NCI-H748 treated with DMSO at 0.1 percent for 48 hours (cell line): Measurements from ENCODE around the gene TLN1.

ENCODE experiments used
- DNase-seq: peaks from one replicate; lab custom pipeline; 2025; lab: John Stamatoyannopoulos, UW

TLN1 gene

DNA sequence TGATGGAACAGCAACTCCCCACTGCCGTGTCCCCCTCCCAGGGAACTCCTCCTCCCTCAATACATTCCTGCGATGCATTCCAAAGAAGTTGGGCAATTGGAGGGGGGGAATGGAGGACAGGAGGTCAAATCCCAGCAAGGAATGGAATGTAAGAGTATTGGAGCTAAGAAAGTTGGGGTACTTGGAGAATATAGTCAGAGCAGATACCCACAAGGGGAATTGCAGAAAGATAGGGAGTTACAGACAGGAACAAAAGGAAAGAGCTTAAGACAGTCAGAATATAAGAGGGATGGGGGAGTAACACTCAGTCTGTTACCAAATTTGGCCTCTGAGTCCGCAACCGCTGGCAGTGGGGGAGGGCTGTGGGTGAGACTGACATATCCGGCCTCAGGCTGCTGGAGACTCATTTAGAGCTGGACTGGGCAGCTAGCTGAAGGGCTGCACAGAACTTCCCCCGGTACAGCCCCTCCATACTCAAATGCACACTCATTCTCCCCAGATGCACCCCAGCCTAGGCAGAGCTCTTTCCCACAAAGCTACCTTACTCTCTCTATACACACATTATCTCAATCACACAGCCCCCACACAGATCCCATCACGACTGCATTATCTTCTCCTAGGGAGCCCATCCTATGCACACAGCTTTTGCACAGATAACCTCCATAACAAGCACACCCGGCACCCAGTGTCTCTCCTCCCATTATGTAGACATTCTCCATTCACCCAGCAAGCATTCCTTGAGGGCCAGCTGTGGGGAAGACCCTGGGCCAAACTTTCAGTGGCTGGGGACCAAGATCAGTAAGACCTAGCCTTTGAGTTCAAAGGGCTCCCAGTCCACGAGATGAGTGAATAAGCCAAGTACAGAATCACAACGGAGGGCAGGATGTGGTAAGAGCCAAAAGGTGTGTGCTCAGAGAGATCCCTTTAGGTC is 3.7 kb downstream of the TLN1 start:
- DNase-seq: no peak

DNA sequence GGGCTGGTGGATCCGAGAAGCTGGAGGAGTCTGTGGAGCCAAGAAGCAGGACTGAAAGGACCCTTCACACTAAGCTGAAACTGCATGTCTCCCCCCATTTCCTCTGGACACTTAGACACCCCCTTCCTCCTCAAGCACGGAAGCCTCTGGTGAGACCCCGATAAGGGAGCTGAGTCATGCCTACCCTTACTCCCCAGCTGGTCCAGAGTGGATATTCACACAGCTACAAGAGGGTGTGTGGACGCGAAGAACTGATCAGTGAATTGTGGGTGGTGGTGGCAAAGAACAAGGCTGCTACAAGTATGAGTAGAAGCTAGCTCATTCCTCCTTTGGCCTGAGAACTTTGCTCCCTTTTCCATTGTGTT is 4.3 kb downstream of the TLN1 start:
- DNase-seq: no peak

- DNase-seq: no peak
These were observed 5.1 kb downstream of the TLN1 start for GRCh38 chr9:35726931-35727330.

DNA sequence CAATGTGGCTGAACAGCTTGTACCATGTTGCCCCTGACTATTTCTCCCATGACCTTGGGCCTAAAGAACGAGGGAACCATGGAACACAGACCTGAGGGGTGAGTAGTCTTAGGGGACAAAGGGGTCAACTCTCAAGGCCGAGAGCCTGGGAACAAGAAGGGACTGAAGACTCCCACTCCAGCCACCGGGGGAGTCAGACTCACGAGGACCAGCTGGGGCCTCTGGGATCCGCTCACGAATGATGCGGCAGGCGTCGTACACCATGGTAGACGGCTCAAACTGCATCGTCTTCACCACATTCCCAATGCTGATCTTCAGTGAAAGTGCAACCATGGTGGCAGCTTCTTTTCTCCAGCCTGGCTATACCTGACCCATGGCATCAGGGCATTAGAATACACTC is 6.6 kb downstream of the TLN1 start:
- no peak for DNase-seq

DNA sequence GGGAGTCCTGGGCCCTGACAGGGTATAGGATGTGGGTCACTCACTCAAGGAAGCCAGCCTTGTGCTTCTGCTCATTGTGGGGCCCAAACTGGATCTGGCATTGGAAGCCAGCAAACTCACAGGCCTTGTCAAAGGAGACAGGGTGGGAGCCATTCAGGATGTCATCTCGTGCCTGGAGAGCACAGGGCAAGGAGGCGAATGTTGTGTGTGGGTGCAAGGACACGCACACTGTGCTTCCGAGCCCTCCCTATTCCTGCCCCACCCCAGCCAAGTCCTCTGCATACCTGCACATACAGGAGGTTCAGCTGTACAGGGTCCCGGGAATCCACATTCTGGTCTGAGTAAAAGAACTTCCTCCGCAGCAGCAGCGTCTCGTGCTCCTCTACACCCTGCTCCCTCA is 8.1 kb downstream of the TLN1 start:
- no peak for DNase-seq

DNA sequence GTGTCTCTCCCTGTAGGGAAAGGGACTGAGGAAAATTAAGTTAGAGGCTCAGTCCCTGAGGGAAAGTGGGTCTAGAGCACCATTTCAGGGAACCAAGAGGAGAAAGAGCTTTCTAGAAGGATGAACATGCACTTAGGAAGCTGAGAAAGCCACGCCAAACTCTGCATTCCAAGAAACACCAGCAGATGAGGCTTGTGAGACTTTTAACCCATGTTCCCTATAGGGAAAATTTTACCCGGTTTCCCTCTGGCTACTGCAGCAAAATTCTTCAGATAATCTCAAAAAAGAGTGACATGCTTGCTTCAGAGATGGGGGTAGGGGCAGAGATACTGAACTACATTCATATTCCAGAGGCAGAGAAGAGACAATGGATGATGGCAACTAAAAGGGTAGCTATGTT is 8.6 kb downstream of the TLN1 start:
- DNase-seq: no peak

- no peak for DNase-seq
These were observed 12.4 kb downstream of the TLN1 start for GRCh38 chr9:35719546-35719945.

DNA sequence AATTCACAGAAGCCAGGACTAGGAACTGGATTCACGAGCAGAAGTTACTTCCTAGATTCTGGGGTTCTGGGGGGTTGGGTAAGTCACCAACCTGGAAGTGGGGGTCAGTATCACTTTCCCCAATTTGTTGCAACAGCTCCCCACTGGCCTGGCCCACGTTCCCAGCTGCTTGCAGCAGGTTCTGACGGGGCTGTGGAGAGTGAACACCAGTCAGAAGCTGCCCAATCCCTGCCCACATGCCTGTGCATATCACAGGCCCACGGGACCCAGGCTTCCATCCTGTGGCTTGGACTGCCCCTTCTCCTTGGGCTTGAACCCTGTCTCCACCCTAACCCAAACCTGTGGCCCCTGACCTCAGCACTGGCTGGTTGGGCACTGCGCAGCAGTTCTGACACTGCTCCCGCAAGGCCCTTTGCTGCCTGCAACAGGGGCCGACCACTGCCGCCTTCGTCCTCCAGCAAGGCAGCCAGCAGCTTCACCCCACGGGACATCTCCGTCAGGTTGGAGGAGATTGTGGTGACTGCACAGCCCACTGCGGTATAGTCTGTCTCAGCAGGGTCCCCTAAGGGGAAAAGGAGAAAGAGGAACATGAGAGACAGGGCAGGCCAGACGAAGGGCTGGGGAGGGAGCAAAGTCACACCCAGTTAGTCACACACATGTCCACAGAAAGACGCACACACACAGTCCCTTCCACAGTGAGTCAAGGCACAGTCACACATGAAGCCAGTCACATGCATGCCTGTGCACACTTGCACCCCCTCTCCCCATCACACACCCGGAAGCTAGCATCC is 13.1 kb downstream of the TLN1 start:
- DNase-seq: no peak

DNA sequence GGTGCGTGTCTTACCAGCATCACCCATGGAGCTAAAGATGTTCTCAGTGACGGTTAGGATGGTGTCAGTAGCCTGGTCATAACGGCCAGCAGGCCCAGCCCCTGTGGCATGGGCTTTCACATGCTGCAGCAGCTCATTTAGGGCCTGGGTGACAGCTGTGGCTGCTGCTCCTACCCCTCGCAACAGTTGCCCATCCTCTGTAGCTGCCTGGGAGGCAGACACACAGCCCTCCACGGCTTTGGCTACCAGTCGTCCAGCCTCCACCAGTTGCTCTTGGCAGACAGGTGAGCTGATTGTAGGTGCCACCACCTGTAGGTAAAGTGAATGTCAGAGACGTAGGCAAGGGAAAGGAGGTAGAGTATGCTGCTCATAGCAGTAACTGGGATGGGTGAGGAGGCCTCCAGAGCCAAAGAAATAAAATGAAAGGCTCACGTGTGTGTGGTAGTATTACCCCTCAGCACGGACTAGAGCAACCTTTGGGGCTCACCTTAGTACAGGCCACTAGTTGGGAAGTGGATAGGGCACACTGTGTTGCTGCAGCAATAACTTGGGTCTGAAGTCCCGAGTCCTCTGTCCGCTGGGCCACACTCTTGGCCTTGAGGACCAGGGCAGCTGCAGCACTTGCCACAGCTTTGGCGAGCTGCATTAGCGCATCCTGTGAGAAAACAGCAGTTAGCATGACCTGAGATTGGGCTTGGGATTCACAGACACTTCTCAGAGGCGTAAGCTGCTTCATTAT is 14.7 kb downstream of the TLN1 start:
- no peak for DNase-seq

DNA sequence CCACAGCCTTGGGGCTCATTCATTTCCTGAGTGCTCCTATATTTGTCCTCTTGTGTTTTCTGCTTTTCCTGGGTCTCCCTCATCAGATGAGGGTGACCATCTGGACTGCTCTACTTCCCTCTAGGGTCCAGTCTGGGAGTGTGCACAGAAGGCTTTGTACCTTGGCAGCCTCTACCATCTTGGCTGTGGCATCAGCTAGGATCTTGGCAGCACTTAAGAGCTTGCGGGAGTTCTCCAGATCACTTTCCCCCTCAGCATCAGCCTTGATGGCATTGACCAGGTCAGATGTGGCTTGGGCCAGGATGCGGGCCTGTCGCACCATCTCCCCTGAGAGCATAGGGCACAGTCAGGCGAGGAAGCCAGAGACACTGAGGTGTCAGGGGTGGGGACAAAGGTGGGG is 15.8 kb downstream of the TLN1 start:
- no peak for DNase-seq

DNA sequence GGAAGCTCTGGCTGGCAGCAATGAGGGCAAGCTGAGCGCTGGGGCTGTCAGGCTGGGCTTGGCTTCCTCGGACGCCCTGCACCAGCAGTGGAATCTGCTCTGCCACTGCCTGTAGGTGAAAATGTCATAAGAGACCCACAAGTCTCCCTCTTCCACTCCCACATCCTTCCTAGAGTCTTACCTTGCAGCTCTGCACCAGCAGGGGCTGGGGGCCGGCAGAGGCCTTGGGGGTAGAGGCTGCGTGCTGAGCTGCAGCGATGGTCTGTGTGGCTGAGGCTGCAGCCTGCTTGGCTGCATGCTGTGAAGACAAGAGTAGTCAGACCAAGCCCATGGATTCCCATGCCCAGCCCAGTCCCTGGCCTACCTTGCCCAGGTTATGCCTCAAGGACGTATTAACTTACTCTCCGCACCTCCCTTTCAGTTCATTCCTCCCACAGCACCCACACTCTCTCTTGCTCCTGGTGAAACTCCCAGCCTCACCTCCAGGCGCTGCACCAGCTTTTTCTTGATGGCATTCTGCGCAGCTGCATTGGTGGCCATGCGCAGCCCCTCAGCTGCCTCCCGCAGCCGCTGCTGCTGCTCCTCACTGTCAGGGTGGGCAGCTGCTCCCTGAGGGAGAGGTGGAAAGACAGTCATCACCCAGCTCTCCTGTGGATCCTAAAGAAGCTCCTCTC is 17.3 kb downstream of the TLN1 start:
- DNase-seq: no peak

DNA sequence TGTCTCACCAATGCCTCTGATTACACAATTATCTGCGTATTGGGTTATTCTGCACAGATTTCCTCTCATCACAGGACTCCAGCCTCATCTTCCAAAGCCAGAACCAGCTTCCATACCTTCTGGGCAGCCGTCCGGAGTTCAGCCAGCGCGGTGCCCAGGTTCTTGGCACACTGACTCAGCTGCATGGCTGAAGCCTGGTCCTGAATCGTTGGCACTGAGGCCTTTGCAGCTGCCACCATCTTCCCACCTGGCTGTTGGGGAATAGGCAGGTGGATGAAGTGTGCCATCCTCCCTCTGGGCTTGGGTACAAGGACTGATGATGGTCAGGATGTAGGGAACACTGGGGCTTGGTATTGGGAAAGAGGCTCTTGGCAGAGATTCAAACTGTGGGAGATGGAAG is 17.9 kb downstream of the TLN1 start:
- DNase-seq: no peak

DNA sequence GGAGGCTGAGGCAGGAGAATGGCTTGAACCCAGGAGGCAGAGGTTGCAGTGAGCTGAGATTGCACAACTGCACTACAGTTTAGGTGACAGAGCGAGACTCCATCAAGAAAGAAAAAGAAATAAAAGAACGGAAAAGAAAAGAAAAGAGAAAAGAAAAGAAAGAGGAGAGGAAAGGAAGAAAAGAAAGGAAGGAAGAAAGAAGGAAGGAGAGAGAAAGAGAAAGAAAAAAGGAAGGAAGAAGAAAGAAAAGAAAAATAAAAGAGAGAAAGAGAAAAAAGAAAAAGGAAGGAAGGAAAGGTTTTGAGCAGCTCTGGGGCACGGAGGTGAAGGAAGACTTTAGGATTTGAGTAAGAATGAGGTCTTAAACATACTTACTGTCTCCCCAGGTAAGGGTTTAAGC is 18.4 kb downstream of the TLN1 start:
- DNase-seq: no peak

GRCh38 chr9:35712762-35713400 is 19.1 kb downstream of the TLN1 start:
- DNase-seq: no peak

- DNase-seq: no peak
These were observed 20.2 kb downstream of the TLN1 start for GRCh38 chr9:35711501-35712428.

DNA sequence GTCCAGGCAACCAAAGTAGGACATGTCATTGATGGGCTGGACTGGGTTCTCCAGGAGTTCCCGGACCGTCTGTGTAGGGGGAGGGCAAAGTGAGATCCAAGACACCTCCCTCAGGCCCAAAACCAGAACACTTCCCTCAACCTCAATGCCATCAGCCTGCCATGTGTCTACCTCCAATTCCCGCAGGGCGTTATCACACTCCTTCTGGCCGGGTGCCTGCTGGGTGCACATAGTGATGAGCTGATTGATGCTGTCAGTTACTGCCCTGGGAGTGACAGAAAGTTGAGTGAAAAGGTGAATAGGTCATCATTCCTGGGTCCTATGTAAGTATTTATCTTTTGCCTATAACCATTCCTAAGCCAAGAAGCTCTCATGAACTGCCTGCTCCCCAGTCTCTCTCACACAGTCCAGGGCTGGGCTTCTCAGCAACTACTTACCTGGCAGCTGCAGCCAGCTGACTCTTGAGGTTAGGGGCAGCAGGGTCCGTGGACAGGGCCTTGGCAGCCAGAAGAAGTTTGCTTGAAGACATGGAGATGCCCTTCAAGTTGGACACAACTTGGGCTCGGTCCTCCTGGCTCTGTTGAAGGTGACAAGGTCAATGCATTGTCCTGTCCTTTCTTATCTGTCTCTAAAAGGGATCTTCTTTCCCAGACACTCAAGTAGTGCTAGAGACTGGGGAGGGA is 21.0 kb downstream of the TLN1 start:
- no peak for DNase-seq

DNA sequence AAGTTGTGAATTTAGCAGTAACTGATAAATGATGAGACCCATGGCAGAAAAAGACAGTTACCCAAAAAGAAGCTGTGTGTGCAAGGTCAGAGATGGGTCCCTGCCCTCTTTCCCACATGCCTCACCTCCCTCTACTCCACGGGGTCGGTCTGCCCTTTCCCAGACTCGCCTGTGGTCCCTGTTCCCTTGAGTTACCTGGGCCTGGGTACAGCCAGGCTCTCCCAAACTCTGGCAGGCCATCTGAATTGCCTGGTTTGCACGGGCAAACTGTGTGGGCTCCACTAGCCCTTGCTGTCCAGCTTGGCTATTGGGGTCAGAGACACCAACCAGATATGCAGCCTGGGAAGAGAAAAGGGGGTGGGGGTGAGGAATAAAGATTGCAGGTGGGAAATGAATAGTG is 23.8 kb downstream of the TLN1 start:
- DNase-seq: no peak

GRCh38 chr9:35706951-35707350 is 25.0 kb downstream of the TLN1 start:
- no peak for DNase-seq

DNA sequence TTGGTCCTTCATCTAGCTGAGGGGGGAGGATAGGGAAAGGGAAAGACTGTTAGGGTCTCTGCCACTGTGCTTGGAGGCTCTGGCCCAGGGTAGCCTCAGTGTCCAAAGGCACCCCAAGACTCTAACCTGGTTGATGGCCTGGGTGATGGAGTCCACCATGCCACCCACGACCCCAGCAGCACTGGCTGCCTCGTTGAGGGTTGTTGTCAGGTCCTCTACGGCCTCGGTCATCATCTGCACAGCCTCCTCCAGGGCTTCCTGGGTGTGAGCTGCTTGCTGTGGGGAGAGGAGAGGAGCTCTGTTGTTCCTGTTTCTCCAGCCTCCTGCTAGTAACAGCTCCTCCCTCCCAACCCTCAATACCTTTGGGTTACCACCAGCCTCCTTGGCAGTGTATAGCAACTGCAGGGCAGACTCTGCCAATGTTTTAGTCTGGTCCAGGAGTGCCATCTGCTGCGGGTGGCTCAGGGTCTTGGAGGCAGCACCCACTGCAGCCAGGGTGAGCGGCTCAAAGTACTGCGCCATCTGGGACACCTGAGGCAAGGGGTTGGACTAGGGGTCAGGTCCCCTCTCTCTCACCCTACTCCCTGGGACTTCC is 26.1 kb downstream of the TLN1 start:
- DNase-seq: no peak

GRCh38 chr9:35705372-35705771 is 26.6 kb downstream of the TLN1 start:
- DNase-seq: no peak
